HepG2 (cell line): ENCODE results near the gene ARHGAP23. TPM values are rescaled to one million over a fixed set of nuclear protein-coding genes. Genes with fewer than 3 reads are reported as not detected.
A peak's percentile ranks its signal among the peaks of the same experiment; 100 is the strongest.

Experiments used
- ATAC-seq: fragments of 200-7000 bp; cut with Tn5 transposase; 3 replicates; pipeline ENCODE4 v1.9.1; 2020; ENCODE audit warnings: mild to moderate bottlenecking, moderate library complexity
- BruUV-seq: library from RNA; stranded (reverse); fragments of 400-500 nt; replicated peaks from 2 replicates; lab custom pipeline; 2021; lab: Mats Ljungman, UMichigan
- CTCF ChIA-PET: fragments of 300-600 bp; formaldehyde crosslinking; extraction: SDS; loops from one replicate; lab custom pipeline; 2021; ENCODE audit warnings: low total read pairs, inconsistent platforms, low intra/inter-chr PET ratio; lab: Yijun Ruan, JAX
- POLR2A ChIA-PET: fragments of 350-600 bp; sonication (Branson Sonifier 250); formaldehyde crosslinking; loops from one replicate; lab custom pipeline; 2020; ENCODE audit warnings: antibody characterized with exemption, inconsistent platforms; lab: Yijun Ruan, JAX
- DNase-seq: peaks from one replicate; pipeline ENCODE4 v3.0.0-alpha.2; 2015; ENCODE audit warnings: low spot score
- FAIRE-seq: peaks from 3 replicates; lab custom pipeline; 2011; peaks lifted over from hg19 to GRCh38; lab: Jason Lieb, UNC
- H2AFZ ChIP-seq: one replicate; pipeline ENCODE4 v1.6.1; 2011; ENCODE audit warnings: low read length, inconsistent platforms
- H3K27ac ChIP-seq: fragments of 300-600 bp; 3 replicates; pipeline ENCODE4 v1.8.0; 2011; ENCODE audit warnings: mixed run types, mild to moderate bottlenecking, mixed read lengths, low read length, inconsistent platforms; ENCODE audit not compliant: insufficient read depth; ENCODE audit errors: extremely low read length
- H3K27me3 ChIP-seq, 2 experiments: fragments of 200-600 bp in 1 of 2; 2 replicates in 1 of 2; 3 replicates in 1 of 2; pipeline versions ENCODE4 v1.6.0 to v1.8.0; 2011; ENCODE audit warnings: low read length in 2 of 2, mild to moderate bottlenecking in 2 of 2, moderate library complexity in 2 of 2, inconsistent platforms in 1 of 2; ENCODE audit not compliant: insufficient read depth in 2 of 2, control insufficient read depth in 1 of 2
- H3K36me3 ChIP-seq, 2 experiments: fragments of 200-600 bp in 1 of 2; replicated peaks in 1 of 2; 2 replicates in 1 of 2; 3 replicates in 1 of 2; pipeline versions ENCODE4 v1.5.1 to v1.8.0; 2011; ENCODE audit warnings: low read length in 2 of 2, inconsistent platforms in 1 of 2; ENCODE audit not compliant: insufficient read depth in 2 of 2, control insufficient read depth in 1 of 2
- H3K4me1 ChIP-seq: 2 replicates; pipeline ENCODE4 v1.5.1; 2012; ENCODE audit warnings: low read length, inconsistent platforms; ENCODE audit not compliant: insufficient read depth
- H3K4me2 ChIP-seq: 2 replicates; pipeline ENCODE4 v1.6.0; 2011; ENCODE audit warnings: low read depth, low read length, inconsistent platforms
- H3K4me3 ChIP-seq, 3 experiments: fragments of 200-600 bp in 1 of 3; sonication (generic), shearing (Covaris generic) in 1 of 3; replicated peaks in 1 of 3; 2 replicates each; pipeline ENCODE4 v1.5.1; 2011 to 2016; ENCODE audit warnings: low read length in 3 of 3, inconsistent platforms in 2 of 3, low read depth in 2 of 3, mild to moderate bottlenecking in 2 of 3, control low read depth in 1 of 3, mixed read lengths in 1 of 3; ENCODE audit not compliant: insufficient read depth in 1 of 3
- H3K79me2 ChIP-seq: one replicate; pipeline ENCODE4 v1.6.1; 2011; ENCODE audit warnings: low read length, inconsistent platforms; ENCODE audit not compliant: insufficient read depth
- H3K9ac ChIP-seq: 2 replicates; pipeline ENCODE4 v1.6.0; 2011; ENCODE audit warnings: mild to moderate bottlenecking, low read depth, low read length, inconsistent platforms; ENCODE audit not compliant: insufficient read depth
- H3K9me3 ChIP-seq: 2 replicates; pipeline ENCODE4 v1.5.1; 2012; ENCODE audit warnings: mild to moderate bottlenecking, low read length
- H4K20me1 ChIP-seq: 2 replicates; pipeline ENCODE4 v1.6.0; 2011; ENCODE audit warnings: inconsistent platforms, mild to moderate bottlenecking, low read length, moderate library complexity; ENCODE audit not compliant: insufficient read depth
- BCL6 ChIP-seq: IDR thresholded peaks from 2 replicates; pipeline ENCODE4 v1.6.1; 2016; ENCODE audit warnings: missing genetic modification reagents, missing compliant biosample characterization
- DR1 ChIP-seq: sonication (generic); formaldehyde crosslinking; IDR thresholded peaks from 2 replicates; pipeline ENCODE4 v1.8.0; 2021; ENCODE audit warnings: mild to moderate bottlenecking, missing genetic modification reagents, inconsistent platforms
- ETS1 ChIP-seq: sonication (generic); formaldehyde crosslinking; IDR thresholded peaks from 2 replicates; pipeline ENCODE4 v1.4.0; 2020; ENCODE audit warnings: missing genetic modification reagents
- GABPB1 ChIP-seq: IDR thresholded peaks from 2 replicates; pipeline ENCODE4 v1.6.1; 2016; ENCODE audit warnings: mild to moderate bottlenecking, missing genetic modification reagents, moderate library complexity, missing compliant biosample characterization
- JUND ChIP-seq: sonication (generic); formaldehyde crosslinking; IDR thresholded peaks from 2 replicates; pipeline ENCODE4 v1.8.0; 2022; ENCODE audit warnings: mild to moderate bottlenecking, missing genetic modification reagents
- MTF1 ChIP-seq: sonication (generic); formaldehyde crosslinking; IDR thresholded peaks from 2 replicates; pipeline ENCODE4 v1.5.0; 2020; ENCODE audit warnings: missing genetic modification reagents
- POLR2G ChIP-seq: fragments of 200-400 bp; formaldehyde crosslinking; IDR thresholded peaks from 2 replicates; pipeline ENCODE4 v1.6.1; 2018; ENCODE audit warnings: mild to moderate bottlenecking, low read depth, low read length, moderate library complexity
- SMARCC2 ChIP-seq: fragments of 450-650 bp; IDR thresholded peaks from 2 replicates; pipeline ENCODE4 v1.6.1; 2017; ENCODE audit warnings: antibody characterized with exemption, mild to moderate bottlenecking
- SNRNP70 ChIP-seq: fragments of 200-400 bp; formaldehyde crosslinking; IDR thresholded peaks from 2 replicates; pipeline ENCODE4 v1.6.1; 2017; ENCODE audit warnings: mild to moderate bottlenecking, low read depth, low read length, moderate library complexity
- TEAD2 ChIP-seq: sonication (generic); formaldehyde crosslinking; IDR thresholded peaks from 2 replicates; pipeline ENCODE4 v1.9.0; 2021; ENCODE audit warnings: missing genetic modification reagents
- ZNF256 ChIP-seq: sonication (generic); formaldehyde crosslinking; conservative IDR thresholded peaks from 2 replicates; pipeline ENCODE4 v1.4.0; 2020; ENCODE audit warnings: missing genetic modification reagents
- ZNF263 ChIP-seq: sonication (generic); formaldehyde crosslinking; IDR thresholded peaks from 2 replicates; pipeline ENCODE4 v1.4.0; 2020; ENCODE audit warnings: missing genetic modification reagents
- ZNF550 ChIP-seq: sonication (generic); formaldehyde crosslinking; IDR thresholded peaks from 2 replicates; pipeline ENCODE4 v1.4.0; 2020; ENCODE audit warnings: mild to moderate bottlenecking, missing genetic modification reagents, borderline replicate concordance
- WGBS: methylation state at CpG from one replicate; pipeline ENCODE4 v1.1.6; 2017; ENCODE audit warnings: low lambda C conversion rate; 5-methylcytosine and 5-hydroxymethylcytosine counted together
- in situ Hi-C: cut with HindIII; loops from 2 replicates; pipeline ENCODE4 v1.10.0; 2017; ENCODE audit warnings: low pct_unique_long_range_greater_than_20kb; ENCODE audit not compliant: extremely low pct_ligation_motif_present
- intact Hi-C: fragments of 100-400 bp; cut with micrococcal nuclease; formaldehyde crosslinking; loops from one replicate; pipeline ENCODE4 v1.10.0; 2022; ENCODE audit not compliant: unreplicated experiment
- polyA plus RNA-seq, 8 experiments: library from polyadenylated mRNA; depleted of rRNA in 3 of 8; stranded (reverse) in 7 of 8; unstranded in 1 of 8; fragments of >200 nt; fragmentation: Illumina TruSeq in 4 of 8; extraction: Trizol in 4 of 8; gene quantifications; 2 replicates each; pipeline versions ENCODE4 v1.2.1 to v1.2.3, GENCODE V29; 2011 to 2016; ENCODE audit warnings: low read depth in 4 of 8, missing spikeins in 1 of 8, mixed read lengths in 1 of 8; ENCODE audit not compliant: insufficient read depth in 1 of 8
- total RNA-seq, 5 experiments: library from RNA; depleted of rRNA; stranded (reverse); fragments of >200 nt; fragmentation: Illumina TruSeq; extraction: Trizol; gene quantifications; 2 replicates each; pipeline ENCODE4 v1.2.3, GENCODE V29; 2016; ENCODE audit warnings: low read depth in 1 of 5
- TF ChIP-seq, protein P1 (sequence below): sonication (generic); formaldehyde crosslinking; IDR thresholded peaks from 2 replicates; pipeline ENCODE4 v1.8.1; 2023; ENCODE audit warnings: missing genetic modification reagents, mild to moderate bottlenecking, borderline replicate concordance
- TF ChIP-seq, protein P2 (sequence below): sonication (generic); formaldehyde crosslinking; IDR thresholded peaks from 2 replicates; pipeline ENCODE4 v1.5.0; 2020; ENCODE audit warnings: missing genetic modification reagents, mild to moderate bottlenecking, borderline replicate concordance

ARHGAP23 gene
- total and polyA plus RNA-seq, 2 of the 13 experiments (the other 11 are each of a cell fraction or from before 2014, with no cell fraction given): 0.03 TPM; not detected in 1

DNA sequence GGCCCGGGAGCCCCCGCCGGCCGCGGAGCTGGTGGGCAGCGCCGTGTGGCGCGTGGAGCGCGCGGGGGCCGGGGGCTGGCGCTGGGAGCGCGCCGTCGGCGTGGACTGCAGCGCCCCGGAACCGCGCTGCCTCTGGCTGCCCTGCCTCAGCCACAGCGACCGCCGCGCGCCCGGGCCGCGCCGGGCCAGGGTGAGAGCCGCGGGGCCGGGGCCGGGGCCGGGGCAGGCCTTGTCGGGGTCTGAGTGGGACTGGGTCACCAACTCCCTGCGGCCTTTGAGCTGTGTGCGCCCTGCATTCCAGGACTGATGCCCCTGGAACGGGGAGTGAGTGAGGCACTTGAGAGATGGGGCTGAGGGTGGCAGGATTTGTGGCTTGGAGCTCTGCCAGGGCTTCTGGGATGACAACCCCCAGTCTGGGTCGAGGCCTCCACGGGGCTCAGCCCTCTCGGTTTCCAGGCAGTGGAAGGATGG lies 25.7 kb downstream of the ARHGAP23 start:
- no TSS peak for BruUV-seq
- peaks cover 25 to 92% of the 10 kb centered on the region in 2 experiments; a peak in 4 of 5 replicates for H3K27me3 ChIP-seq
- in situ Hi-C loops (no loop called here), intact Hi-C loops (no loop called here)
- FAIRE-seq (no peak), DNase-seq (no peak), ATAC-seq (no peak)
- H3K36me3 ChIP-seq: no peaks in the 10 kb centered on the region
- no peak overlapping the region for H3K27ac ChIP-seq
- H3K9ac ChIP-seq: no peak overlapping the region
- H3K79me2 ChIP-seq: no peaks in the 10 kb centered on the region
- peaks cover 30% of the 10 kb centered on the region for H3K4me1 ChIP-seq
- H2AFZ ChIP-seq: no peak overlapping the region
- WGBS: 28% methylated on average over 20 of the region's 44 CpGs
- no peak overlapping the region; a peak in 1 of 6 replicates for H3K4me3 ChIP-seq
- ChIA-PET POLR2A (no interaction called here), CTCF (no interaction called here)
- H3K9me3 ChIP-seq: no peaks in the 10 kb centered on the region
- 0 out of 2 replicates have a peak, but pooled peaks cover 4% of the 10 kb centered on the region for H4K20me1 ChIP-seq
- H3K4me2 ChIP-seq: no peak overlapping the region
- TF ChIP-seq, protein P1, sequence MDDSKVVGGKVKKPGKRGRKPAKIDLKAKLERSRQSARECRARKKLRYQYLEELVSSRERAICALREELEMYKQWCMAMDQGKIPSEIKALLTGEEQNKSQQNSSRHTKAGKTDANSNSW: no peak
- TF ChIP-seq SNRNP70 (no peak), GABPB1 (CRISPR knock-in tag) (no peak), MTF1 (CRISPR knock-in tag) (no peak), BCL6 (CRISPR knock-in tag) (no peak), DR1 (CRISPR knock-in tag) (no peak), SMARCC2 (no peak)

DNA sequence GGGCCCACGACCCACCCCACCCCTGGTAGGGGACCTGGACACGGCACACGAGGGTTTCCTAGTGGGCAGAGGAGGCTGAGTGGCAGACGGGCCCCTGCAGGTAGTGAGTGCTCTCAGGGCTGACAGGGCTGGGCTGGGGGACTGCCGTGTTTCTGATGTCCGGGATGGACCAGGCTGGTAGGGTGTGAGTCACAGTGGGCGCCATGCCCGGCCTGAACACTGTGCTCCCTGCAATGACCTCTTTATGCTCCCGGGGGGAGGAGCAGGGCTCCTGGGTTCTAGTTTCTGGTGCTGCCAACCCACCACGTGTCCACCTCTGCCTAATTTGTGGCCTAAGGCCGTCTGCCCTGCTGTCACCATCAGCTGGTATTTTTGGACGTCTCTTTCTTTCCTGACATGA lies 26.3 kb downstream of the ARHGAP23 start:
- no peak for DNase-seq
- H2AFZ ChIP-seq: no peak overlapping the region
- POLR2A ChIA-PET: no interaction called here
- no peak for TF ChIP-seq POLR2G
- TF ChIP-seq ZNF256 (CRISPR knock-in tag): no peak
- peak; percentile 39; the same call in 1 of the 2 replicates for TF ChIP-seq ZNF263 (CRISPR knock-in tag)
- TF ChIP-seq ZNF550 (CRISPR knock-in tag): no peak
- TF ChIP-seq, protein P2, sequence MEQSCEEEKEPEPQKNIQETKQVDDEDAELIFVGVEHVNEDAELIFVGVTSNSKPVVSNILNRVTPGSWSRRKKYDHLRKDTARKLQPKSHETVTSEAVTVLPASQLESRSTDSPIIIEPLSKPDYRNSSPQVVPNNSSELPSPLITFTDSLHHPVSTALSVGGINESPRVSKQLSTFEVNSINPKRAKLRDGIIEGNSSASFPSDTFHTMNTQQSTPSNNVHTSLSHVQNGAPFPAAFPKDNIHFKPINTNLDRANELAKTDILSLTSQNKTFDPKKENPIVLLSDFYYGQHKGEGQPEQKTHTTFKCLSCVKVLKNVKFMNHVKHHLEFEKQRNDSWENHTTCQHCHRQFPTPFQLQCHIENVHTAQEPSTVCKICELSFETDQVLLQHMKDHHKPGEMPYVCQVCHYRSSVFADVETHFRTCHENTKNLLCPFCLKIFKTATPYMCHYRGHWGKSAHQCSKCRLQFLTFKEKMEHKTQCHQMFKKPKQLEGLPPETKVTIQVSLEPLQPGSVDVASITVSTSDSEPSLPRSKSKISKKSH (CRISPR knock-in tag): no peak
- TF ChIP-seq ETS1 (CRISPR knock-in tag): no peak
- TF ChIP-seq TEAD2: no peak
- TF ChIP-seq JUND: no peak

More for the DNA sequence above, 26.3 kb downstream of the ARHGAP23 start:
- intact Hi-C loops (no loop called here), in situ Hi-C loops (no loop called here)
- Histone ChIP-seq H3K27ac (no peak overlapping the region), H3K4me1 (peaks cover 25% of the 10 kb centered on the region), H3K36me3 (no peaks in the 10 kb centered on the region), H3K9me3 (no peaks in the 10 kb centered on the region), H4K20me1 (peaks cover 8% of the 10 kb centered on the region; the same call in 1 of the 2 replicates), H3K79me2 (no peaks in the 10 kb centered on the region), H3K4me2 (no peak overlapping the region), H3K4me3 (no peak overlapping the region; a peak in 1 of 6 replicates), H3K27me3 (peaks cover 25 to 92% of the 10 kb centered on the region in 2 experiments; a peak in 4 of 5 replicates), H3K9ac (no peak overlapping the region)
- ATAC-seq: peak; percentile 7; the same call in 1 of the 3 replicates
- CTCF ChIA-PET: no interaction called here
- BruUV-seq: no TSS peak
- FAIRE-seq: no peak
- 0% methylated on average over 11 of the region's 12 CpGs for WGBS
